Liver (tissue), 3 donors: ENCODE data around the gene GRAP.

Source experiments
- EGR1 ChIP-seq, 2 donors: IDR thresholded peaks; 2 replicates each; pipeline ENCODE4 v1.6.1; 2016 to 2018; ENCODE audit warnings: antibody characterized with exemption in 2 of 2, low read depth in 2 of 2
- HNF4A ChIP-seq, 2 donors: conservative IDR thresholded peaks; 2 replicates each; pipeline ENCODE4 v1.6.1; 2016; ENCODE audit warnings: antibody characterized with exemption in 2 of 2, mild to moderate bottlenecking in 2 of 2
- JUND ChIP-seq, 2 donors: IDR thresholded peaks; 2 replicates each; pipeline ENCODE4 v1.6.1; 2016; ENCODE audit warnings: antibody characterized with exemption in 2 of 2
- RAD21 ChIP-seq, 2 donors: IDR thresholded peaks; 2 replicates each; pipeline ENCODE4 v1.6.1; 2016; ENCODE audit warnings: antibody characterized with exemption in 2 of 2, mild to moderate bottlenecking in 2 of 2
- TAF1 ChIP-seq: conservative IDR thresholded peaks from 2 replicates; pipeline ENCODE4 v1.6.1; 2016; ENCODE audit warnings: antibody characterized with exemption, mild to moderate bottlenecking
- YY1 ChIP-seq: IDR thresholded peaks from 2 replicates; pipeline ENCODE4 v1.6.1; 2016; ENCODE audit warnings: antibody characterized with exemption, mild to moderate bottlenecking
- TF ChIP-seq, protein P1 (sequence below): fragments of 150-350 bp; IDR thresholded peaks from 2 replicates; pipeline ENCODE4 v1.5.1; 2017; ENCODE audit warnings: improper control_type of control experiment, low read depth, low read length; ENCODE audit not compliant: missing input control
- TF ChIP-seq, protein P2 (sequence below): IDR thresholded peaks from 2 replicates; pipeline ENCODE4 v1.6.1; 2016; ENCODE audit warnings: antibody characterized with exemption
- donor health status: healthy.
- donor health status: healthy.

DNA sequence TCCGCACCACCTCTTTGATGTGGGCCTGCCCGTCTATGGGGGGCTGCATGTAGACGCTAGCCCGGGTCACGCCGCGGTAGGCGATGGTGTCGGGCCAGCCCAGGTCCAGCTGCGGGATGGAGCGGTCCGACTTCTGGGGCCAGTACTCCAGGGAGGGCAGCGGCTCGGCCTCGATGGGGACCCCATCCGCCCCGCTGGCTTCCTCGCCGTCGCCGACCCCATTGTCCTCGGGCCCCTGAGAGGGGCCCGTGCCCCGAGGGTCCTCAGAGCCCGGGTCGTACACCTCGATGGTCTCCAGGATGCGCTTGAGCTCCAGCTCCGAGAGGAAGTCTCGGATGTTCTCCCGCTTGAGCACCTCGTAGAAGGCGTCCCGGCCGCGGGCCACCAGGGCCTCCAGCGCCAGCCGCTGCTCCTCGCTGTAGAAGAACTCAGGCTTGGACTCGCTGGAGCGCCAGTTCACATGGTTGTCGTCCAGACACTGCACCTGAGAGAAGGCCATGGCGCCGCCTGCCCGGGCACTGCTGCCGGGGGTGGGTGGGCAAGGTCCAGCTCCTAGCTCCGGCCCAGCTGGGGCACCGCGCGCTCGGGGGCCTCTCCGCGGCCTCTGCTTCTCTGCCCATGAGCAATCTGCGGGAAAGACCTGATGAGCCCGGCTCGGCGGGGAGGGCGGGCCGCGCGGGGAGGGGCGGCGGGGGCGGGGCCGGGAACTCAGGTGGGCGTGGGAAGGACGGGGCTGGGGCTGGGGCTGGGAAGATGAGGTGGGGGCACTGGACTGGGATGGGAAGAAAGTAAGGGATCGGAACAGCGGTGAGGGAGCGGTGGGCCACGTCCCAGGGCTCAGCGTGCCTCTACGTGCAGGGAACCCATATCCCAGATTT, 43.0 kb downstream of the GRAP start:
- TF ChIP-seq, protein P1, sequence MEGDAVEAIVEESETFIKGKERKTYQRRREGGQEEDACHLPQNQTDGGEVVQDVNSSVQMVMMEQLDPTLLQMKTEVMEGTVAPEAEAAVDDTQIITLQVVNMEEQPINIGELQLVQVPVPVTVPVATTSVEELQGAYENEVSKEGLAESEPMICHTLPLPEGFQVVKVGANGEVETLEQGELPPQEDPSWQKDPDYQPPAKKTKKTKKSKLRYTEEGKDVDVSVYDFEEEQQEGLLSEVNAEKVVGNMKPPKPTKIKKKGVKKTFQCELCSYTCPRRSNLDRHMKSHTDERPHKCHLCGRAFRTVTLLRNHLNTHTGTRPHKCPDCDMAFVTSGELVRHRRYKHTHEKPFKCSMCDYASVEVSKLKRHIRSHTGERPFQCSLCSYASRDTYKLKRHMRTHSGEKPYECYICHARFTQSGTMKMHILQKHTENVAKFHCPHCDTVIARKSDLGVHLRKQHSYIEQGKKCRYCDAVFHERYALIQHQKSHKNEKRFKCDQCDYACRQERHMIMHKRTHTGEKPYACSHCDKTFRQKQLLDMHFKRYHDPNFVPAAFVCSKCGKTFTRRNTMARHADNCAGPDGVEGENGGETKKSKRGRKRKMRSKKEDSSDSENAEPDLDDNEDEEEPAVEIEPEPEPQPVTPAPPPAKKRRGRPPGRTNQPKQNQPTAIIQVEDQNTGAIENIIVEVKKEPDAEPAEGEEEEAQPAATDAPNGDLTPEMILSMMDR = no peak
- TF ChIP-seq RAD21 (IDR thresholded peaks at IDR 0.05) (no peak), HNF4A (conservative IDR thresholded peaks at IDR 0.05) (no peak), TAF1 (no peak), YY1 (peak; percentile 18), JUND (IDR thresholded peaks at IDR 0.05) (no peak), EGR1 (IDR thresholded peaks at IDR 0.05; ENCODE audit: low read depth in 2 of 2) (no peak)
- TF ChIP-seq, protein P2, sequence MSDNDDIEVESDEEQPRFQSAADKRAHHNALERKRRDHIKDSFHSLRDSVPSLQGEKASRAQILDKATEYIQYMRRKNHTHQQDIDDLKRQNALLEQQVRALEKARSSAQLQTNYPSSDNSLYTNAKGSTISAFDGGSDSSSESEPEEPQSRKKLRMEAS = no peak
